Liver (tissue), 9 donors: Measurements from ENCODE around the gene CD3D. TPM values are rescaled to one million over a fixed set of nuclear protein-coding genes. Genes with fewer than 3 reads are reported as not detected.

Experiments used
- DNase-seq: peaks from one replicate; pipeline ENCODE4 v3.0.0-alpha.2; 2017; ENCODE audit warnings: low spot score
- H3K27ac ChIP-seq, 2 donors: one replicate each; pipeline ENCODE4 v1.7.0; 2013; ENCODE audit warnings: inconsistent platforms in 2 of 2, low read length in 2 of 2, control low read depth in 1 of 2, low read depth in 1 of 2, mild to moderate bottlenecking in 1 of 2
- H3K27me3 ChIP-seq, 4 donors: one replicate each; pipeline versions ENCODE4 v1.6.1 to v1.7.0; 2013; ENCODE audit warnings: low read length in 3 of 4, inconsistent platforms in 1 of 4, mild to moderate bottlenecking in 1 of 4, moderate library complexity in 1 of 4; ENCODE audit not compliant: control insufficient read depth in 4 of 4, insufficient read depth in 4 of 4
- H3K36me3 ChIP-seq, 4 donors: one replicate each; pipeline versions ENCODE4 v1.6.1 to v1.7.0; 2013; ENCODE audit warnings: low read length in 3 of 4, mild to moderate bottlenecking in 3 of 4, low read depth in 1 of 4, moderate library complexity in 1 of 4; ENCODE audit not compliant: control insufficient read depth in 4 of 4, insufficient read depth in 3 of 4
- H3K4me1 ChIP-seq, 4 donors: one replicate each; pipeline versions ENCODE4 v1.6.1 to v1.7.0; 2013; ENCODE audit warnings: low read length in 3 of 4, mild to moderate bottlenecking in 3 of 4, moderate library complexity in 1 of 4; ENCODE audit not compliant: control insufficient read depth in 4 of 4, insufficient read depth in 4 of 4
- H3K4me3 ChIP-seq, 3 donors: one replicate each; pipeline versions ENCODE4 v1.6.1 to v1.7.0; 2013; ENCODE audit warnings: low read length in 3 of 3, control low read depth in 1 of 3, low read depth in 1 of 3, mild to moderate bottlenecking in 1 of 3
- H3K9ac ChIP-seq, 2 donors: one replicate each; pipeline ENCODE4 v1.7.0; 2013; ENCODE audit warnings: low read length in 2 of 2, mild to moderate bottlenecking in 2 of 2, moderate library complexity in 2 of 2, control low read depth in 1 of 2, low read depth in 1 of 2
- H3K9me3 ChIP-seq, 4 donors: one replicate each; pipeline versions ENCODE4 v1.6.1 to v1.7.0; 2013; ENCODE audit warnings: low read length in 3 of 4; ENCODE audit not compliant: control insufficient read depth in 4 of 4
- EGR1 ChIP-seq, 2 donors: IDR thresholded peaks; 2 replicates each; pipeline ENCODE4 v1.6.1; 2016 to 2018; ENCODE audit warnings: antibody characterized with exemption in 2 of 2, low read depth in 2 of 2
- FOXA1 ChIP-seq: IDR thresholded peaks from 2 replicates; pipeline ENCODE4 v1.6.1; 2016; ENCODE audit warnings: antibody characterized with exemption
- FOXA2 ChIP-seq: IDR thresholded peaks from 2 replicates; pipeline ENCODE4 v1.6.1; 2016; ENCODE audit warnings: antibody characterized with exemption
- GABPA ChIP-seq, 2 donors: IDR thresholded peaks in 1 of 2; conservative IDR thresholded peaks in 1 of 2; 2 replicates each; pipeline ENCODE4 v1.6.1; 2016; ENCODE audit warnings: antibody characterized with exemption in 2 of 2, mild to moderate bottlenecking in 1 of 2, moderate library complexity in 1 of 2
- HNF4A ChIP-seq, 2 donors: conservative IDR thresholded peaks; 2 replicates each; pipeline ENCODE4 v1.6.1; 2016; ENCODE audit warnings: antibody characterized with exemption in 2 of 2, mild to moderate bottlenecking in 2 of 2
- JUND ChIP-seq, 2 donors: IDR thresholded peaks; 2 replicates each; pipeline ENCODE4 v1.6.1; 2016; ENCODE audit warnings: antibody characterized with exemption in 2 of 2
- MAX ChIP-seq: IDR thresholded peaks from 2 replicates; pipeline ENCODE4 v1.6.1; 2016; ENCODE audit warnings: antibody characterized with exemption
- NR2F2 ChIP-seq: IDR thresholded peaks from 2 replicates; pipeline ENCODE4 v1.6.1; 2016; ENCODE audit warnings: antibody characterized with exemption
- REST ChIP-seq: IDR thresholded peaks from 2 replicates; pipeline ENCODE4 v1.6.1; 2016; ENCODE audit warnings: antibody characterized with exemption, mild to moderate bottlenecking
- RXRA ChIP-seq, 2 donors: IDR thresholded peaks; 2 replicates each; pipeline ENCODE4 v1.6.1; 2017 to 2018; ENCODE audit warnings: antibody characterized with exemption in 2 of 2, mild to moderate bottlenecking in 1 of 2
- SP1 ChIP-seq: IDR thresholded peaks from 2 replicates; pipeline ENCODE4 v1.6.1; 2018; ENCODE audit warnings: antibody characterized with exemption, mild to moderate bottlenecking
- TAF1 ChIP-seq: conservative IDR thresholded peaks from 2 replicates; pipeline ENCODE4 v1.6.1; 2016; ENCODE audit warnings: antibody characterized with exemption, mild to moderate bottlenecking
- YY1 ChIP-seq: IDR thresholded peaks from 2 replicates; pipeline ENCODE4 v1.6.1; 2016; ENCODE audit warnings: antibody characterized with exemption, mild to moderate bottlenecking
- ZBTB33 ChIP-seq: IDR thresholded peaks from 2 replicates; pipeline ENCODE4 v1.6.1; 2016; ENCODE audit warnings: antibody characterized with exemption
- WGBS: extraction: QIAGEN DNeasy Blood & Tissue Kit; methylation state at CpG from one replicate; pipeline ENCODE4 v1.1.7; 2013; 5-methylcytosine and 5-hydroxymethylcytosine counted together
- polyA plus RNA-seq, 2 donors: library from polyadenylated mRNA; stranded (reverse) in 1 of 2; unstranded in 1 of 2; fragments of 200-250 nt in 1 of 2; fragments of >200 nt in 1 of 2; fragmentation: Nextera tagmentation in 1 of 2; extraction: Ambion mirVana in 1 of 2; gene quantifications; one replicate each; pipeline versions ENCODE4 v1.2.1 to v1.2.3, GENCODE V29; 2013 to 2015
- total RNA-seq, 2 donors: library from RNA; depleted of rRNA; stranded (reverse); fragments of >200 nt; gene quantifications; one replicate each; pipeline ENCODE4 v1.2.3, GENCODE V29; 2014
- TF ChIP-seq, protein P1 (sequence below): IDR thresholded peaks from 2 replicates; pipeline ENCODE4 v1.6.1; 2016; ENCODE audit warnings: antibody characterized with exemption
- TF ChIP-seq, protein P2 (sequence below): fragments of 150-350 bp; IDR thresholded peaks from 2 replicates; pipeline ENCODE4 v1.5.1; 2017; ENCODE audit warnings: improper control_type of control experiment, low read depth, low read length; ENCODE audit not compliant: missing input control
- donor health status: healthy.
- donor health status: healthy.
- donor health status: healthy.
- donor health status: healthy.
- donor health status: healthy.

The CD3D gene
- total and polyA plus RNA-seq, 4 donors: 1.1 to 1.6 (median 1.2) TPM

GRCh38 chr11:118314988-118315411 is 27.5 kb downstream of the CD3D start:
- Histone ChIP-seq H3K9ac (no peak overlapping the region), H3K27ac (no peak overlapping the region), H3K36me3 (no peaks in the 10 kb centered on the region), H3K9me3 (no peaks in the 10 kb centered on the region), H3K4me1 (peaks cover 0 to 7% (median 3%) of the 10 kb centered on the region in 4 donors), H3K4me3 (no peak overlapping the region), H3K27me3 (peaks cover 0 to 4% (median 1%) of the 10 kb centered on the region in 4 donors)
- 27% methylated on average over 7 of the region's 7 CpGs for WGBS
- no peak for DNase-seq
- TF ChIP-seq JUND (IDR thresholded peaks at IDR 0.05) (peak in 1 of 2 donors; percentile 18), MAX (peak; percentile 67), REST (no peak), GABPA (IDR thresholded peaks at IDR 0.05 in 1 of 2, conservative IDR thresholded peaks at IDR 0.05 in 1 of 2) (no peak), RXRA (IDR thresholded peaks at IDR 0.05) (peak in 1 of 2 donors; percentile 68), ZBTB33 (peak; percentile 22), HNF4A (conservative IDR thresholded peaks at IDR 0.05) (peak; percentile 13 to 56), YY1 (no peak), FOXA1 (peak; percentile 74), TAF1 (no peak), FOXA2 (peak; percentile 82)
- TF ChIP-seq, protein P1, sequence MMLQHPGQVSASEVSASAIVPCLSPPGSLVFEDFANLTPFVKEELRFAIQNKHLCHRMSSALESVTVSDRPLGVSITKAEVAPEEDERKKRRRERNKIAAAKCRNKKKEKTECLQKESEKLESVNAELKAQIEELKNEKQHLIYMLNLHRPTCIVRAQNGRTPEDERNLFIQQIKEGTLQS: no peak

DNA sequence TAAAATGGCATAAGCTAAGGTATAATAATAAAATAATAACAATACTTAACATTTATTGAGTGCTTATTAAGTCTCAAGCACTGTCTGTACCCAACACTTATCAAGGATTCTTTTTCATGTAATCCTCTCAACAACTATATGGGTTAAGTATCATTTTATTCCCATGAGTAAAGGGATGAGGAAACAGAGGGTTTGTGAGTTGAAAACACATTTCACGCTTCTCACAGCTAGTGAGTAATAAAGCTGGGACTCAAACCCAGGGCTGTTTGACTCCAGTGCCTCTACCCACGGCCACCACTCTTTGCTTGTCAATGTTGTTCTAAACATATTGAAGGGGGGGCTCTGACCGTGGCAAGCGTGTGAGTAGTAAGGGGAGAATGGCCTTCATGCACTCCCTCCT is 29.3 kb downstream of the CD3D start:
- H3K4me1 ChIP-seq: peaks cover 0 to 6% (median 2%) of the 10 kb centered on the region in 4 donors
- H3K4me3 ChIP-seq: no peak overlapping the region
- no peak overlapping the region for H3K9ac ChIP-seq
- H3K27me3 ChIP-seq: peaks cover 0 to 4% (median 1%) of the 10 kb centered on the region in 4 donors
- WGBS: 72% methylated on average over 4 of the region's 4 CpGs
- H3K27ac ChIP-seq: no peak overlapping the region
- no peak for DNase-seq
- H3K9me3 ChIP-seq: no peaks in the 10 kb centered on the region
- H3K36me3 ChIP-seq: no peaks in the 10 kb centered on the region
- TF ChIP-seq NR2F2 (no peak), REST (no peak), EGR1 (IDR thresholded peaks at IDR 0.05; ENCODE audit: low read depth in 2 of 2) (no peak), GABPA (IDR thresholded peaks at IDR 0.05 in 1 of 2, conservative IDR thresholded peaks at IDR 0.05 in 1 of 2) (no peak), MAX (no peak), ZBTB33 (no peak), RXRA (IDR thresholded peaks at IDR 0.05) (no peak), SP1 (no peak), YY1 (no peak), FOXA2 (no peak)
- TF ChIP-seq, protein P1: no peak
- TF ChIP-seq, protein P2, sequence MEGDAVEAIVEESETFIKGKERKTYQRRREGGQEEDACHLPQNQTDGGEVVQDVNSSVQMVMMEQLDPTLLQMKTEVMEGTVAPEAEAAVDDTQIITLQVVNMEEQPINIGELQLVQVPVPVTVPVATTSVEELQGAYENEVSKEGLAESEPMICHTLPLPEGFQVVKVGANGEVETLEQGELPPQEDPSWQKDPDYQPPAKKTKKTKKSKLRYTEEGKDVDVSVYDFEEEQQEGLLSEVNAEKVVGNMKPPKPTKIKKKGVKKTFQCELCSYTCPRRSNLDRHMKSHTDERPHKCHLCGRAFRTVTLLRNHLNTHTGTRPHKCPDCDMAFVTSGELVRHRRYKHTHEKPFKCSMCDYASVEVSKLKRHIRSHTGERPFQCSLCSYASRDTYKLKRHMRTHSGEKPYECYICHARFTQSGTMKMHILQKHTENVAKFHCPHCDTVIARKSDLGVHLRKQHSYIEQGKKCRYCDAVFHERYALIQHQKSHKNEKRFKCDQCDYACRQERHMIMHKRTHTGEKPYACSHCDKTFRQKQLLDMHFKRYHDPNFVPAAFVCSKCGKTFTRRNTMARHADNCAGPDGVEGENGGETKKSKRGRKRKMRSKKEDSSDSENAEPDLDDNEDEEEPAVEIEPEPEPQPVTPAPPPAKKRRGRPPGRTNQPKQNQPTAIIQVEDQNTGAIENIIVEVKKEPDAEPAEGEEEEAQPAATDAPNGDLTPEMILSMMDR: no peak
